Progenitor cell of endocrine pancreas (in vitro differentiated cells): Measurements from ENCODE around the gene PHLDA2. TPM values are rescaled to one million over a fixed set of nuclear protein-coding genes. Genes with fewer than 3 reads are reported as not detected.

ENCODE experiments used
- DNase-seq: peaks from one replicate; pipeline ENCODE4 v3.0.0; 2021; ENCODE audit warnings: low spot score; ENCODE audit not compliant: unreplicated experiment
- H3K27ac Mint-ChIP-seq: 2 replicates; pipeline ENCODE4 v1.8.0; 2021; ENCODE audit warnings: mild to moderate bottlenecking, moderate library complexity, mixed read lengths
- H3K27me3 Mint-ChIP-seq: 2 replicates; pipeline ENCODE4 v1.8.0; 2021; ENCODE audit warnings: mixed read lengths
- H3K36me3 Mint-ChIP-seq: 2 replicates; pipeline ENCODE4 v1.8.0; 2022; ENCODE audit warnings: mixed read lengths; ENCODE audit not compliant: insufficient read depth
- H3K4me1 Mint-ChIP-seq: 2 replicates; pipeline ENCODE4 v1.8.0; 2021; ENCODE audit warnings: low read depth, mixed read lengths
- H3K4me3 Mint-ChIP-seq: 2 replicates; pipeline ENCODE4 v1.8.0; 2021; ENCODE audit warnings: low read depth, mild to moderate bottlenecking, moderate library complexity, mixed read lengths
- H3K9me3 Mint-ChIP-seq: 2 replicates; pipeline ENCODE4 v1.8.0; 2021; ENCODE audit warnings: low read depth, mixed read lengths
- total RNA-seq: library from RNA; stranded (reverse); gene quantifications from 2 replicates; pipeline ENCODE4 v1.2.1, GENCODE V29; 2021
- TF ChIP-seq, protein P1 (sequence below): fragments of 200-600 bp; sonication (generic); IDR thresholded peaks from one replicate; pipeline ENCODE4 v1.5.0; 2021; ENCODE audit warnings: antibody characterized with exemption, mild to moderate bottlenecking; ENCODE audit not compliant: unreplicated experiment

PHLDA2 gene
- total RNA-seq, 1 donor from 2014 or later, result 1.2 TPM

DNA sequence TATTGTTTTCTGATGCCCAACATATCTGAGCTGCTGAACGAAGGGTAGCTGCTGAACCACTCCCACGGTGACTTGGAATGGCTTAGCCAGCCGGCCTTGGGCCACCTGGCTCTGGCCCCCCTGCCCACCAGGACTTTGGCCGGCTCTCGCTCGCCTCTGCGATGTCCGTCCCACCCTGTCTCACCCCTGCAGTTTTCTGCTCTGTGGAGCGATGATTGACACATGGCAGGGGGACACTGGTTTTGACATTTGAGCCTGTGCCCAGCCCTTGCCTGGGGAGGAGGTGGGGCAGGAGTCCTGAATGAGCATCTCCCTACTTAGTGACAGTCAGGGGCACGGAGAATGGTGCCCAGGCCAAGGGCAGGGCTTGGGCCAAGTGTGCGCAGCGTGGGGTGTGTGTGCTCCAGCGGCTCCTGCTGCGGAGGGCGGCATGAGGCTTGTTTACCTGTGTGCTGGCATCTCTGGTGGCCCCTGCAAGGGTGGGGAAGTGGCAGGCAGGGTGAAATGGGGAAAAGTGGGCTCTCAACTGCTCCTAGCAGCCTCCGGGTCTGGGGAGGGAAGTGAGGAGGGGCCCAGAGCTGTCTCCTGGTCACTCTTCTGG, 27.9 kb downstream of the PHLDA2 start:
- no peak for DNase-seq
- Mint-ChIP-seq H3K4me1 (no peaks in the 10 kb centered on the region), H3K36me3 (peaks cover 3% of the 10 kb centered on the region), H3K9me3 (peaks cover 9% of the 10 kb centered on the region), H3K27ac (no peak overlapping the region), H3K27me3 (peaks cover 58% of the 10 kb centered on the region), H3K4me3 (peak overlapping the region; percentile 48)
- TF ChIP-seq, protein P1, sequence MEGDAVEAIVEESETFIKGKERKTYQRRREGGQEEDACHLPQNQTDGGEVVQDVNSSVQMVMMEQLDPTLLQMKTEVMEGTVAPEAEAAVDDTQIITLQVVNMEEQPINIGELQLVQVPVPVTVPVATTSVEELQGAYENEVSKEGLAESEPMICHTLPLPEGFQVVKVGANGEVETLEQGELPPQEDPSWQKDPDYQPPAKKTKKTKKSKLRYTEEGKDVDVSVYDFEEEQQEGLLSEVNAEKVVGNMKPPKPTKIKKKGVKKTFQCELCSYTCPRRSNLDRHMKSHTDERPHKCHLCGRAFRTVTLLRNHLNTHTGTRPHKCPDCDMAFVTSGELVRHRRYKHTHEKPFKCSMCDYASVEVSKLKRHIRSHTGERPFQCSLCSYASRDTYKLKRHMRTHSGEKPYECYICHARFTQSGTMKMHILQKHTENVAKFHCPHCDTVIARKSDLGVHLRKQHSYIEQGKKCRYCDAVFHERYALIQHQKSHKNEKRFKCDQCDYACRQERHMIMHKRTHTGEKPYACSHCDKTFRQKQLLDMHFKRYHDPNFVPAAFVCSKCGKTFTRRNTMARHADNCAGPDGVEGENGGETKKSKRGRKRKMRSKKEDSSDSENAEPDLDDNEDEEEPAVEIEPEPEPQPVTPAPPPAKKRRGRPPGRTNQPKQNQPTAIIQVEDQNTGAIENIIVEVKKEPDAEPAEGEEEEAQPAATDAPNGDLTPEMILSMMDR, result no peak

DNA sequence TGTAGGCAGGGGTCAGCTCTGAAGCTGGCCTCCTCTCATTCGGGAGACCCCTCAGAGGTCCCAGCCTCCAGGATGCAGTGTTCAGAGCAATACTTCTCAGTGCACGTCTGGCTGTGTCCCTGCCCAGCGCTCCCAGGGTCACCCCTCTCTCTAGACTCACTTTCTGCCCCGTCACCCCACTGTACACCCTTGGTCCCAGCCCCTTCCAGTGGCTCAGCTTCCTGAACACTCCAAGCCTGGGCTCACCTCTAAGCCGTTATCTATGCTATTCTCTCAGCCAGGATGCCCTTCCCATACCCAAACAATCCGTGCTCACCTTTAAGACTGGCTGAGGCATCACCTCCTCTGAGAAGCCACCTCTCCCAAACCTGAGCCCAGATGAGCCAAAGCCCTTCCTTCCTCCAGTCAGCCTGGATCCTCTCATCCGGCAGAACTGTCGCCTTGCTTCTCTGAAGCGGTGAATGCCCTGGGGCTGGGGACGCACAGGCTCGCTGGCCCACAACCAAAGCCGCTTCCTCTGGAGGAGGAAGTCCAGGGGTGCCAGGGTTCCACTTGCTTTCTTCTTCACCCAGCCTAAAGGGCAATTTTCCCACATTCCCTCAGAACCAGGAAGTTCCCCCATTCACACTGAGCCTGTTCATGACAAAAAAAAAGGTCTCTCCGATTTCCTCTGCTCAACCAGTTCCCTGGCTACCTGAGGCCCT, 30.0 kb downstream of the PHLDA2 start:
- Mint-ChIP-seq H3K36me3 (no peaks in the 10 kb centered on the region), H3K4me1 (no peaks in the 10 kb centered on the region), H3K9me3 (no peaks in the 10 kb centered on the region), H3K27ac (no peak overlapping the region), H3K4me3 (no peak overlapping the region), H3K27me3 (peaks cover 53% of the 10 kb centered on the region)
- TF ChIP-seq, protein P1, result no peak
- no peak for DNase-seq

DNA sequence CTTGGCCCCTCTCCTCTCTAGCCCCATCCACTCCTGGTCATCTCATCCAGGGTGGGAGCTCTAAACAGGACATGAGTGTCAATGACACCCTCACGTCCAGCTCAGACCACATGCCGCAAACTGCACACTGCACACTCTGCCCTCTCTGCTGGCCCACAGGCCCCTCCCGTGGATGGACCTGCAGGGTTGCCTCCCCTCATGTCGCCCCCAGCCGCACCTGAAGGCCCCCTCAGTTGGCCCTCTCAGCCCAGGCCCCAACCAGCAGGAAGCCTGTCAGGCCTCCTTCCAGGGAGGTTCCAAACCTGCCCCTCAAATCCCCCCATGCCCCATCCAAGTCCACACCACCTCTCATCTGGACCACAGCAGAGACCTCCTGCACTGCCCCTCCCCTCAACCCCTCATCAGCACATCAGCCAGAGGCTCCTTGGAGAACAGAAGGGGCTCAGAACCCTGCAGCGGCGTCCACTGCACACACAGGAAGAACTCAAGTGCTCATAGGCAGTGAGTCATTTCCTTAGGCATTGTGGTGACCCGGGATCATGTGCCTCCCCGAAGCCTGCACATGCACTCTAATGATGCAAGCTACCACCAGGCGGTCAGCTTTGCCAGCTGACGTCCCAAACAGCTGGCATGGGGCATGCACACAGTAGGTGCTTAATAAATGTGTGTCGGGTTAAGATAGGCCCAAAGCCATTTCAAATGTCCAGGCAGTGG, 30.7 kb downstream of the PHLDA2 start:
- TF ChIP-seq, protein P1, result no peak

DNA sequence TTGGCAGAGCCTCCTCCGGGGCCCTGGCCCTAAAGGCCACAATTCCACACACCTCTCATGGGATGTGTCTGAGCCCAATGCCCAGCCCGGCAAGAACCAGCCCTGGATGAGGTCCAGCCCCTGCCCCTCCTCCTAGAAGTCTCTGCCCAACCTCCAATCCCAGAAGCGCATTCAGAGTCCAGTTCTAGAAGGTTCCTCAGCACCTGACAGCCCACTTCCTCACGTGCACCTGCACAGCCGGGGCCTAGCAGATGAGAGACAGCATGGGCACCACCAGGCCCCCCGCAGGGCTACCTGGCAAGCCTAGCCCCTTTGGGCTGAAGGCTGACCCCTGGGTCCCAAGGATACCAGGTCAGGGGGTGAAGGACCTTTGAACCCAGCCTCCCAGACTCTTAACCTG, 32.2 kb downstream of the PHLDA2 start:
- Mint-ChIP-seq H3K4me1 (no peaks in the 10 kb centered on the region), H3K36me3 (no peaks in the 10 kb centered on the region), H3K27me3 (peaks cover 46% of the 10 kb centered on the region), H3K9me3 (no peaks in the 10 kb centered on the region), H3K4me3 (no peak overlapping the region), H3K27ac (no peak overlapping the region)
- DNase-seq, result no peak
- TF ChIP-seq, protein P1, result no peak

More for the DNA sequence above, 30.7 kb downstream of the PHLDA2 start:
- Mint-ChIP-seq H3K27me3 (peaks cover 48% of the 10 kb centered on the region), H3K4me1 (no peaks in the 10 kb centered on the region), H3K4me3 (no peak overlapping the region), H3K36me3 (no peaks in the 10 kb centered on the region), H3K27ac (no peak overlapping the region), H3K9me3 (no peaks in the 10 kb centered on the region)
- no peak for DNase-seq

DNA sequence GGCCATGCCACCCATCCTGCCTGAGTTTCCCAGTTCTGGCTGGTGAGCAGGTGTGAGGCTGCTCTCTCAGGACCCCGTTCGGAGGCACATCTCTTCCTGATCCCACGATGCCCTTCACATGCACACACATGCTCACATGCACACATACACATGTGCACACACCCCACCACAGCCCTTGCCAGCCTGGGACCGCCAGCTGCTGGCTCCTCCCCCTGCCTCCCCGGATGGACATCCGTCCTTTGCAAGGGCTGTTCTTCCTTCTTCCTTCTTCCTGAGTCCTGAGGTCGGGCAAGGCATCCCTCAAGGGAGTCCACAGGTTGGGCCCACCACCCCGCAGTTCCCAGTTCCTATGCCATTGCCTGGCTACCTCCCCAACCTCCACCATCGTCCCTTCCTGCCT, 33.2 kb downstream of the PHLDA2 start:
- Mint-ChIP-seq H3K27ac (no peak overlapping the region), H3K36me3 (no peaks in the 10 kb centered on the region), H3K27me3 (peaks cover 42% of the 10 kb centered on the region), H3K9me3 (no peaks in the 10 kb centered on the region), H3K4me1 (peaks cover 2% of the 10 kb centered on the region), H3K4me3 (no peak overlapping the region)
- no peak for DNase-seq
- TF ChIP-seq, protein P1, result no peak
